Stimulated activated CD8-positive, alpha-beta memory T cell treated with anti-CD3 and anti-CD28 coated beads, Interleukin-2, amount 100 ng/mL, for 1 hour (primary cell): ENCODE measurements around the gene MEF2C.

Source experiments
- DNase-seq, 2 donors: peaks; one replicate each; pipeline ENCODE4 v3.0.0-alpha.2; 2020; ENCODE audit warnings: low read depth in 2 of 2

The MEF2C gene

GRCh38 chr5:88829054-88829453 is 53.9 kb downstream of the MEF2C start:
- DNase-seq, result no peak

- DNase-seq, result no peak
These were observed 55.0 kb downstream of the MEF2C start for GRCh38 chr5:88827997-88828396.

GRCh38 chr5:88826646-88827585 is 56.1 kb downstream of the MEF2C start:
- no peak for DNase-seq

GRCh38 chr5:88825584-88826315 is 57.2 kb downstream of the MEF2C start:
- no peak for DNase-seq

- no peak for DNase-seq
These were observed 57.9 kb downstream of the MEF2C start for GRCh38 chr5:88824892-88825583.

DNA sequence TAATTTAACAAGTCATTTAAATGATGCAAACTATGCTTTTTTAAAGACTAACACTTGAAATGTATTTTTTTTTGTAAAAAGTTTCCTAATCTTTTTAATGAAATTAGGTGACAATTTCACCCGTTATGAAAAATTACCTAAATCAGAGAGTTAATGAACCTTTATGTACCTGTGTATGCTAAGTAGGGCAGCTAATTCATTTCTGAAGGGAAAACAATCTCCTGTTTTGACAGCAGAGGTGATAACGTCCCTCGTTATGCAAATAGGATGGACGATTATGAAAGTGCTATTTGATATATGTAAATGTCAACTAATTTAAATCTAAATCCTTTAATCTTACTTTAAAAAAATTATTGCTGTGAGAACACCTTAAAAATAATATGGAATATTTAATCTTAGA is 58.8 kb downstream of the MEF2C start:
- no peak for DNase-seq

DNA sequence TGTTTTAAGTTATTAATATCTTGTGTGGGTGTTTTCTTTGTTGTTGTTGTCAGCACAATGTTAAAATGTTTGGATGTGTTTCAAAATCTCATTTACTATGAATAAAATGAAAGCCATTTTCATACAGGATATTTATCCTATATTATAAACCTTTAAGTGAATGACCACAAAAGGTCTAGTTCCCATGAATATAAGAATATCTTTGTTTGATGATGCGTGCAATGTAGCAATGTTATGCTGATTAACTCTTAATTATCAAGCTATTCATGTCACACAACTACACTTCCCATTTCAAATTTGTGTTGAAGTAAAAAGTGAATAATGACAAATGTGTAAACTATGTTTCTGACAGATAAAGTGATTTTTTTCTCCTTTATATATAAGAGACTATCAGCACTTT is 59.8 kb downstream of the MEF2C start:
- DNase-seq, result no peak

DNA sequence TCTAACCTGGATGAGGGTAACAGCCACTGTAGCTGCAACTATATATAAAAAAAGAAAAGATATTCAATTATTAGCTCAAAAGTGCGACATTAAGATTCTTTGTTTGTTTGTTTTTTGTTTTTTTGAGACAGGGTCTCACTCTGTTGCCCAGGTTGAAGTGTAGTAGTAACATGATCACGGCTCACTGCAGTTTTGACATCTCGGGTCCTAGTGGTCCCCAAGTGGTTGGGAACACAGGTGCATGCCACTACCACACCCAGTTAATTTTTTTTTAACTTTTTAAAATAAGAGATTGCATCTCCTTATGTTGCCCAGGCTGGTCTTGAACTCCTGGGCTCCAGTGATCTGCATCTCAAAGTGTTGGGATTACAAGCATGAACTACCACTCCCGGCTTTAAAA is 61.8 kb downstream of the MEF2C start:
- no peak for DNase-seq

DNA sequence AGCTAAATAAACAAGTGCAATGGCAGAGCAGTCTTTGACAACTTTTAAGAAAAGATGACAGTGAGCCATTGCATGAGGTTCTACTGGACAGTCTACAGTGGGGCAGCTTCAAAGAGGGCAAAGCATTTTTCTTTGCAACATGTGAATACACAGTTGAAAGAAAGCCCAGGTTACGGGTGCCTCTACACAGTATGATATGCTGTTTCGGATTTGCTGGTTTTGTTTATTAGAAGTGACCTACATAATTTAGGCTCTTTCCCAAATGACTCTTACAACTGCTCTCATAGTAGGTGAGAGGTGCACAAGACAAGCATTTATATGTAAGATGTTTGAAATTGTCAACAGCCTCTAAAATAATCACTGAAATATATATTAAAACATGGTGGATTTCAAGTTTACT is 62.4 kb downstream of the MEF2C start:
- no peak for DNase-seq

GRCh38 chr5:88819301-88819999 is 63.5 kb downstream of the MEF2C start:
- no peak for DNase-seq

DNA sequence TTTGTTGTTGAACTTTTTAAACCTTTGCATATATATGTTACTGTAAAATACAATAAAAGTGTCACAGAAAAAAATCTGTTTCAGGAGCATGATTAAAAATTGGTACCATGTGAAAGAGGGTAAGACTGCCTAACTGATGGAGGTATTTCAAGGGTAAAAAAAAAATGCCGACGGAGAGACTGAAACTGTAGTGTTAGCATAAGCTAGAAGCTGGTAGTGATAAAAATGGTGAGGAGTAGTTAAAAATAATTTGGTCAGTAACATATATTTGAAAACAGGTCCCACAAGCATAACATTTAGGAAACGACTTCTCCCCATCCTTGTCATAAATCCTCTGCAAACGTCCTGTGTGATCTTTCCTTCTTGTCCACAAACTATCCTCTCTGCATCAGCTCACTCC is 64.7 kb downstream of the MEF2C start:
- DNase-seq, result no peak

GRCh38 chr5:88816195-88816594 is 66.8 kb downstream of the MEF2C start:
- no peak for DNase-seq

GRCh38 chr5:88815050-88815789 is 67.8 kb downstream of the MEF2C start:
- no peak for DNase-seq

- DNase-seq, result no peak
These were observed 69.0 kb downstream of the MEF2C start for GRCh38 chr5:88813805-88814575.

GRCh38 chr5:88813244-88813643 is 69.7 kb downstream of the MEF2C start:
- DNase-seq, result no peak

DNA sequence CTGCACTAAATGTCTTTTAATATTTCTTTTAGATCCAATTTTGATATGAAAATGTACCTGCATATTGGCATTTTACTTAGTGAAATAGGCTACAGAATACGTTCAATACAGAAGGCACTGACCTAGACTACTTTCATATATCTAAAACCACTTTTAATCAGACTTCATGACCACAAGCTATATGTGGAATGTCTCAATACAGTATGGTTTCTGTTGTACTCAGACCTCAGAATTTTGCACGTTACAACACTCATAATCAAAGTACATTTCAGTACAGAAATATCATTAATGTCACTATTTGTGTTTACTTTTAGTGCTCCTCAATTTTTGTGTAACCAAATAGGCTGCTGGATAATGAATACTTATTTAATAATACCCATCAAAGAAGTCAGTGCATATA is 74.8 kb downstream of the MEF2C start:
- no peak for DNase-seq

GRCh38 chr5:88807327-88807726 is 75.7 kb downstream of the MEF2C start:
- no peak for DNase-seq

- DNase-seq, result no peak
These were observed 76.6 kb downstream of the MEF2C start for GRCh38 chr5:88806338-88806737.

DNA sequence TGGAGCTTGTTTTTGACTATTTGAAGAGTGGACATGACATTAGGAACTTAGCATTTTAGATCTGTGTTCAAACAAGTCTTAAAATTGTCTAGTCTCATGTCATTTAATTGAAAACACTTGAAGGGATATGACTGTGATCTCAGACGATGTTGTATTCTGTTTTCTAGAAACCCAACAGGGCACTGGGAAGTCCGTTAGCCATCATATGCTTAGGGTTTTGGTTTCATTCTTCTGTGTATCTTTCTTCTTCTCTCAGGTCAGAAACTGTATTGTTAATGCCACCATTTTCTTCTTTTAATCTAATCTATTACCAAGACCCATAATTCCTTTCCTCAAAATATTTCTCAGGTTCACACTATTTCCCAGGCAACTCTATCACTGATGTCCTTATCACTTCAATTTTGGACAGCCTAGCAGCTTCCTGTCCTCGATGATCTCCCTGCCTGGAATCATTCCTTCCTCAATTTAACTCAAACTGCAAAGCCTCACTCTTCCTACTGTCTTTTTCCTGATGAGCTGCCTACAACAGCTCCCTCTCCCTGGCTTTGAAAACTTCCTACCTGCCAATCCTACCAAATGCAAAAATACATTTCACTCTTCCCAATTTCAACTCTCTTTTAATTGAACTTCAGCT is 77.7 kb downstream of the MEF2C start:
- no peak for DNase-seq

- DNase-seq, result no peak
These were observed 78.5 kb downstream of the MEF2C start for GRCh38 chr5:88804444-88804843.
